ENCODE data around the gene TAS2R38.

- TF ChIP-seq CTCF (IDR thresholded peaks at IDR 0.05; ENCODE audit: insufficient read depth, low read depth, low read length): no peak
- no peak for TF ChIP-seq EZH2 (IDR thresholded peaks at IDR 0.05; ENCODE audit: insufficient read depth, low read length)
Observed at GRCh38 chr7:142017451-142017850, 43.9 kb upstream of the TAS2R38 start.

All from astrocyte (in vitro differentiated cells and primary cell).